BLaER1 (cell line): ENCODE results near the gene OR4K1.
"Not testable (repeated sequence)": the region's sequence is repeated elsewhere in the genome, so short reads cannot be mapped to it uniquely, and the experiment has no call there.

ENCODE experiments used
- H3K27ac ChIP-seq: shearing (Covaris generic); formaldehyde crosslinking; 2 replicates; pipeline ENCODE4 v1.8.1; 2022
- H3K27me3 ChIP-seq: shearing (Covaris generic); formaldehyde crosslinking; 2 replicates; pipeline ENCODE4 v1.8.1; 2022
- H3K36me3 ChIP-seq: shearing (Covaris generic); formaldehyde crosslinking; 2 replicates; pipeline ENCODE4 v1.8.1; 2022
- H3K4me1 ChIP-seq: shearing (Covaris generic); formaldehyde crosslinking; 2 replicates; pipeline ENCODE4 v1.8.1; 2022
- H3K4me2 ChIP-seq: shearing (Covaris generic); formaldehyde crosslinking; 2 replicates; pipeline ENCODE4 v1.8.1; 2022
- H3K4me3 ChIP-seq: shearing (Covaris generic); formaldehyde crosslinking; 2 replicates; pipeline ENCODE4 v1.8.1; 2022
- H3K9ac ChIP-seq: shearing (Covaris generic); formaldehyde crosslinking; 2 replicates; pipeline ENCODE4 v1.8.1; 2022
- H3K9me3 ChIP-seq: shearing (Covaris generic); formaldehyde crosslinking; 2 replicates; pipeline ENCODE4 v1.8.1; 2022
- H4K20me1 ChIP-seq: shearing (Covaris generic); formaldehyde crosslinking; 2 replicates; pipeline ENCODE4 v1.8.1; 2022
- Cebpa-rat ChIP-seq: shearing (Covaris generic); IDR thresholded peaks from 2 replicates; pipeline ENCODE4 v1.8.1; 2022

OR4K1 gene

GRCh38 chr14:19941668-19942067, 11.0 kb downstream of the OR4K1 start:
- no peak for TF ChIP-seq Cebpa-rat
- Histone ChIP-seq H3K4me2 (no peak overlapping the region), H3K27ac (no peak overlapping the region), H3K9me3 (no peaks in the 10 kb centered on the region), H3K4me3 (no peak overlapping the region), H3K27me3 (no peaks in the 10 kb centered on the region), H4K20me1 (no peaks in the 10 kb centered on the region), H3K9ac (no peak overlapping the region), H3K4me1 (no peaks in the 10 kb centered on the region), H3K36me3 (no peaks in the 10 kb centered on the region)

- TF ChIP-seq Cebpa-rat: no peak
- Histone ChIP-seq H3K27me3 (no peaks in the 10 kb centered on the region), H3K4me1 (no peaks in the 10 kb centered on the region), H4K20me1 (no peaks in the 10 kb centered on the region), H3K9me3 (no peaks in the 10 kb centered on the region), H3K9ac (no peak overlapping the region), H3K36me3 (no peaks in the 10 kb centered on the region), H3K4me3 (no peak overlapping the region), H3K4me2 (no peak overlapping the region), H3K27ac (no peak overlapping the region)
These were observed 16.8 kb downstream of the OR4K1 start for GRCh38 chr14:19947413-19948090.

- Histone ChIP-seq H3K4me3 (no peak overlapping the region), H3K9ac (no peak overlapping the region), H3K27me3 (no peaks in the 10 kb centered on the region), H3K36me3 (no peaks in the 10 kb centered on the region), H3K9me3 (no peaks in the 10 kb centered on the region), H3K4me1 (no peaks in the 10 kb centered on the region), H3K27ac (no peak overlapping the region), H3K4me2 (no peak overlapping the region), H4K20me1 (no peaks in the 10 kb centered on the region)
- TF ChIP-seq Cebpa-rat: no peak
These were observed 18.5 kb downstream of the OR4K1 start for GRCh38 chr14:19949218-19949617.

DNA sequence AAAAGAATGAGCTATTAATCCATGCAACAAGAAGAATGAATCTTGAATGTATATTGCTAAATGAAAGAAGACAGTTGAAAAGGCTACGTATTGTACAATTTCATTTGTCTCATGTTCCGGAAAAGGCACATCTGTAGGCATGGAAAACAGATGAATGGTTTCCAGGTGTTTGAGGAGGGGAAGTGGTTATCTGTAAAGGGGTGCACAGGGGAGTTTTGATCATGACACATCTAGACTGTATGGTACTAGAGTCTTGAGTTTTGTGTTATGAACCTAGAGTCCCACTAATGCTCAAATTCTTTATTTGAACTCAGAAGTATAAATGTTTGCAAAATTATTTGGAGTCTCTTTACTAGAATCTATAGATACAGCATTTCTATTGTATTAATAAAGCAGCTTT, 39.0 kb downstream of the OR4K1 start:
- not testable (repeated sequence) for H3K4me3 ChIP-seq, H3K4me1 ChIP-seq, H3K27me3 ChIP-seq, H3K9me3 ChIP-seq, H3K9ac ChIP-seq, H4K20me1 ChIP-seq, H3K36me3 ChIP-seq, H3K27ac ChIP-seq, H3K4me2 ChIP-seq

GRCh38 chr14:19974844-19975243, 44.1 kb downstream of the OR4K1 start:
- Histone ChIP-seq H3K36me3 (no peaks in the 10 kb centered on the region), H3K27me3 (no peaks in the 10 kb centered on the region), H4K20me1 (no peaks in the 10 kb centered on the region), H3K27ac (no peak overlapping the region), H3K4me3 (no peak overlapping the region), H3K9me3 (no peaks in the 10 kb centered on the region), H3K9ac (no peak overlapping the region), H3K4me2 (peak overlapping the region; percentile 12; the same call in 1 of the 2 replicates), H3K4me1 (peaks cover 5% of the 10 kb centered on the region; the same call in 1 of the 2 replicates)
- TF ChIP-seq Cebpa-rat: no peak

- Histone ChIP-seq H3K4me2 (peak within 1 kb of the TSS; percentile 12; the same call in 1 of the 2 replicates), H3K27ac (no peak within 1 kb of the TSS), H3K4me1 (peaks cover 5% of the 10 kb centered on the region; the same call in 1 of the 2 replicates), H3K27me3 (no peaks in the 10 kb centered on the region), H3K9me3 (no peaks in the 10 kb centered on the region), H4K20me1 (no peaks in the 10 kb centered on the region), H3K9ac (no peak within 1 kb of the TSS), H3K36me3 (no peaks in the 10 kb centered on the region), H3K4me3 (no peak within 1 kb of the TSS)
- TF ChIP-seq Cebpa-rat: no peak
These were observed 44.6 kb downstream of the OR4K1 start, which contains the start of gene OR4K15 for GRCh38 chr14:19975291-19975690. OR4K15 (plus strand) TSS chr14:19975591; CDS start chr14:19975591, 0 bp downstream.
